GM19043 (cell line): ENCODE data around the gene TAS2R60.

Source experiments
- ATAC-seq: cut with Tn5 transposase; IDR thresholded peaks from one replicate; pipeline ENCODE4 v1.9.1; 2021; ENCODE audit warnings: low read depth; ENCODE audit not compliant: unreplicated experiment

TAS2R60 gene

DNA sequence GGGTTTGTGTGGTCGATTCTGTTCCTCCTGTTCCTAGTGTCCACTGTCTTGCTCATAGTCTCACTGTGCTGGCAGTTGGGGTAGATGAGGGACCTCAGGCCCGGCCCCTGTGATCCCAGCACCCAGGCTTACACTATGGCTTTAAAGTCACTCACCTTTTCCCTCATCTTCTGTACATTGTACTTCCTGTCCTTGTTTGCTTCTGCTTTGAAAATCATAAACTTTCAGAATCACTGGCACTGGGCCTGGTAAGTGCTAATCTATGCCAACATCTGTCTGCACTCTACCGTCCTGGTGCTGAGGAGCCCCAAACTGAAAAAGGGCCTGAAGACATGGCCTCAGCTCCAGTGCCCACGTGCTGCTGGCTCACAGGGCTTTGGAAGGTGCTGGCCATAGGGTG lies 5.7 kb upstream of the TAS2R60 start:
- ATAC-seq, result peak; percentile 32

DNA sequence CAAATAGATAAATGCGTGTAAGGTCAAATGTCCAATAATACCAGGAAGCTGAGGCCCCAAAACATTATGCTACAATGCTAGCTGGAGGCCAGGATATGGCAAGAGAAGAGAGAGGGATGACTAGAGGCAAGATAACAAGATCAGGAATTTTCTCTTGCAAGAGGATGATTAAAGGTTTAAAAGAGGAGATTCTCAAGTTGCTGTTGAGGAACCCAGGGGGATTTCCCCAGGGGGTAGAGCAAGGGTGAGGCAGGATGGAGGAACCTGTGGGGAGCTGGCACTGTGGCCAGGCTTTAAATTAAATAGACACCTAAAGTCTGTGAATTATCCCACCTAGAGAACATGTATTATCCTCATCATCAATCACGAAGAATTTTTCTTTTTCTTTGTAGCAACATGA lies 3.4 kb upstream of the TAS2R60 start:
- ATAC-seq, result no peak

DNA sequence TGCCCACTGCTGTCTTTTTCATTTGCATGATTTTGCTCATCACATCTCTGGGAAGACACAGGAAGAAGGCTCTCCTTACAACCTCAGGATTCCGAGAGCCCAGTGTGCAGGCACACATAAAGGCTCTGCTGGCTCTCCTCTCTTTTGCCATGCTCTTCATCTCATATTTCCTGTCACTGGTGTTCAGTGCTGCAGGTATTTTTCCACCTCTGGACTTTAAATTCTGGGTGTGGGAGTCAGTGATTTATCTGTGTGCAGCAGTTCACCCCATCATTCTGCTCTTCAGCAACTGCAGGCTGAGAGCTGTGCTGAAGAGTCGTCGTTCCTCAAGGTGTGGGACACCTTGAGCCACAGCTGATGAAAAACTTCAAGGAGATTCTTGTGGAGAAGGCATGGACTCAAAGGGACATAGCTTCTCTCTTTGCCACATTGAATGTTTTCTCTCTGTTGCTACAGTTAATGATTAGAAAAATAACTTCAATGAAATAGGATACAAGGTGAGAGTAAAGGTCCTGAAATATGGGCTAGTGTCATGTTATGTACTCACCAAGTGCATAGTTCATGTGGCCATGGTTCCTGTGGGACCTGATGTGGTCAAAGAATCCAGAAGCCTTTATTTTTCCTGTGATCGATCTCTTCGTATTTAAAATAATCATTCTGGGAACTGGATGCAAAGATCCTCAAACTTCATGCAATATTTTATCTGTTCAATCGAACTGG lies 970 bp downstream of the TAS2R60 start:
- ATAC-seq, result no peak

DNA sequence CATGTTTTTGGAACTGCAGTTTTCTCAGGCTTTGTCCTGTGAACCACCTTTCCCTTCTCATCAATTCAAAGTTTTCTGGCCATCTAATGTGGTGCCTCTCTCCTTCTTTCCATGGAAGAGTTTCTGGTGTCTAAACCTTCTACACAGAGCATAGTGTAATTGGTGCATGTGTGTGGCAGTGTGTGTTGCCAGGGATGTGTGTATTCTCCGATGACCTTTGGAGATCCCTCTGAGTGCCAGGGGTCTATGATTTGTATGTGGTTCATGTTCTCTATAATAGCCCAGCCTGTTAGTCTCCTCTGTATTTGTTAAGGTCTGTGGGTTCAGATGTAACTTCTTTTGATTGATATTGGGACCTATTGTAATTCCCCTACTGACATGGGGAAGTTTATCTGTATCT lies 1.5 kb downstream of the TAS2R60 start:
- no peak for ATAC-seq

DNA sequence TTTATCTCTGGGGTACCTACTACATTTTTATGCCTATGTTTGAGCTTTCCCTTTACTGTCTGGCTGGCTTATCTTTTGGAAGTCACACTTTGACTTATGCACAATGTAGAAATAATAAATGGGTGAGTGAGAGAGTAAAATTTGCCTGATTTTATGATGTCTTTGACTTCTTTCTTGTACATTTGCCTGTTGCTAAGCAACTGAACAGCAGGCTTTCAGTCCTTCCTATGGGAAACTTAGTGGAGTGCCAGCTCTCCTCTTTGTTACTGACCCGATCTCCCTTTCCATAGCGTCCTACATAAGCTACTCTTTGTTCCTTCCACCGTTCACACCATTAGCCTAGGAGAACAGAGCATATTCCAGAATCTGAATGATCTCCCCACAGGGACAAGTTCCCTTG lies 4.2 kb downstream of the TAS2R60 start:
- ATAC-seq, result no peak

DNA sequence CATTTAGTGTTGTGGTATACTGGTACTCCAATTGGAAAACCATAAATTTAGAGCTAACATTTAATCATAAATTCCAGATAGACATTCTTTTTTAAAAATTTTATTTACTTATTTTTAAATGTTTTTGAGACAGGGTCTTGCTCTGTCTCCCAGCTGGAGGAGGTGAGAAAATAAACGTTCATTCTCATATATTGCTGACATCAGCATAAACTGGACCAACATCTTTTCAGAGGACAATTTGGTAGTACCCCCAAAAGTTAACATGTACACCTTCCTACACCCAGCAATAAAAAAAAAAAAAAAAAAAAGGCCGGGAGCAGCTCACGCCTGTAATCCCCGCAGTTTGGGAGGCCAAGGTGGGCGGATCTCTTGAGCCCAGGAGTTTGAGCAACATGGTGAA lies 5.2 kb downstream of the TAS2R60 start:
- no peak for ATAC-seq

DNA sequence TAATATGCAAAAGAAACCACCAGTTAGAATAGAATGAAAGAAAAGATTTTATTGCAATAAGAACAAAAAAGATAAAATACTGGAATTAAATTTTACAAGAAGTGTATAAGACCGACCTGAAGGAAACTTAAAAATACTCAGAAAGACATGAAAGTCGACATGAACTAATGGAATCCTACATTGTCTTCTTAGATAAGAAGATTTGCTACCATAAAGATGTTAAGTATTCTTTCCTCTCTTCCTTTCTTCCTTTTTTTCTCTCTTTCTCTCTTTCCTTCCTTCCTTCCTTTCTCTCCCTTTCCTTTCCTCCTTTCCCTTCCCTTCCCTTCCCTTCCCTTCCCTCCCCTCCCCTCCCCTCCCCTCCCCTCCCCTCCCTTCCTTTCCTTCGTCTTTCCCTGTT lies 6.5 kb downstream of the TAS2R60 start:
- ATAC-seq, result no peak

DNA sequence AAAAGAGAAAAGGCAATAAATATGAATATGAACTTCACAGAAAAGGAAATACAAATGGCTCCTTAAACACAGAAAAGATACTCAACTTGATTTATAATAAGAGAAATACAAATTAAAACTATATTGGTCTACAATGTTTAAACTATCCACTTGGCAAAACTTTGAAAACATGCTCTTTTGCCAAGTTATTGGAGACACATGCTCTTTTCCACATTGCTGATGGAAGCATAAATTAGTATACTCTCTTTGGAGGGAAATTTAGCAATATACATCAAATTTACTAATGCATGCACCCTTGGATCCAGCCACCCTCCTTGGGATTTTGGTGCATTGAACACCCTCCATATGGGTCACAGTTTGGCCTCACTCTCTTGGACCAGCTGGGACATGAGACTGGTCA lies 7.9 kb downstream of the TAS2R60 start:
- ATAC-seq, result no peak

DNA sequence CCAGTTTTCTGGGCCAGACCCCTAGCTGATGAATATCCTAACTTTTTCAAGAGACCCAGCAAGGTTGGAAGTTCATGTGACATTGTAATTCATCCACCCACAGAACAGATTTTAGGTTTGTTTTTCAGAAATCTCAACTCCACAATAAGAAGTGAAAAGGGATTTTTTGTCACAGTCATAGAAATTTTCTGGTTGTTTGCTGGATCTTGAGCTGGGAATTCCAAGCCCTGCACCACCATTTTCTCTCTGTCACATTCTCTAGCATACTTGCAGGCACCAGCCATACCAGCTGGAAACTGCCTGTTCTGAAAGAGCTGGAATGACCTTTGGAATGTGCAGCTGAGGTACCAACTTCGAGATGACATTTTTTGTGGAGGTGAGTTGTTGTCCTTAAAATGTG lies 8.5 kb downstream of the TAS2R60 start:
- no peak for ATAC-seq

DNA sequence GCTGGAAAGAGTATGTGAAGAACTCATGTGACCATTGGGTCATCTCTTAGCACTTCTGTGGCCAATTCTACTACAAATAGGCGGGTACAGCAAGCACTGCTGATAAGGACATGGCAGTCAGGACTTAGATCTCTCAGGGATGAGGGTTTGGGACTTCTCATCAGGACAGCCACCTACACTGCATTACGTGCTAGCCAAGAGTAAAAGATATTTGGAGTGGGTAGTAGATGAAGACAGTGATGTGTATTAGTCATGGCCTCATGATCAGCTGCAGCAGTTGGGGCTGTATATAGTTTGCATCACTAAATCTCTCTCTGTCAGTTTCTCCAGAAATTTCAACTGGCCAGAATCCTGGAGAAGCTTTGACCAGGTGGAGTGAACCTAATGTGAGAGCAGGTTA lies 9.2 kb downstream of the TAS2R60 start:
- ATAC-seq, result no peak

DNA sequence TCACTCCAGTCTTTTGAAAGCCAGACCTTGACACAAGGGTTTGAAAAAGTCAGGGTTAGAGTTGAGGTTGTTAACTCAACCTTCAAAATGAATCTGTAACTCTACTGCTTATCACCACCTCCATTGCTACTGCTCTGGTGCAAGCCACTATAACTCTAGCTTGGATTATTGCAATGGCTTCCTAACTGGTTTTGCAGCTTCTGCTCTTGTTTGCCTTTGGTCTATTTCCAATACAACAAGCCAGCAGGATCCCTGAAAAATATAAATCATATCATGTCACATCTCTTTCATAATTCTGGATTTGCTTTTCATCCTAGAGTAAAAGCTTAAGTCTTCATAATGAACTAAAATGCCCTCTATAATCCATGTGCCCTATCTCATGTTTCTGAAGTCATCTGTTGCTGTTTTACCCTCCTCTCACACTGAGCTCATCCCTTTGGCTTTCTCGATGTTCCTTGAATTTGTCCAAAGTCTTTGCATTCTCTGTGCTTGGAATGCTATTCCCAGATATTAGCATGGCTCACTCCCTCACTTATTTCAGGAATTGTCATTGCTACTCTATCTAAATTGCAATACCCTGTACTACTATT lies 10.9 kb downstream of the TAS2R60 start:
- no peak for ATAC-seq

DNA sequence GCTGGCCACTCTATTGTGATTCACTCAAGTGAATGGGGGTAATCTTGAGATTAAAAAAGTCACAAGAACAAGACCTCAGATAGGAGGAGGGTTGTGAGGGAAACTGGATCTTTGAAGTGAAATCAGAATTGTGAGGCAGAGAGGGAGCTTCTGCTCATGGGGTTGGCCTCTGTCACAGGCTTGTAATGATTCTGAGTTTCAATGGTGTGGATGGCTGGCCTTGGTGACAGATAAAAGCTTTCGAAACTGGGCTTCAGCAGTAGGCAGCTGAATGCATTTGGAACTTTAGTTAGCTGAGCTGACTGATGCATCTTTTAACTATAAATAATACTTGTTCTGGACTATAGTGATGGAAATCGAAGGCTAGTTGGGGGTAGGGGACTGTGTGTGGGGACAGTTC lies 12.2 kb downstream of the TAS2R60 start:
- no peak for ATAC-seq

DNA sequence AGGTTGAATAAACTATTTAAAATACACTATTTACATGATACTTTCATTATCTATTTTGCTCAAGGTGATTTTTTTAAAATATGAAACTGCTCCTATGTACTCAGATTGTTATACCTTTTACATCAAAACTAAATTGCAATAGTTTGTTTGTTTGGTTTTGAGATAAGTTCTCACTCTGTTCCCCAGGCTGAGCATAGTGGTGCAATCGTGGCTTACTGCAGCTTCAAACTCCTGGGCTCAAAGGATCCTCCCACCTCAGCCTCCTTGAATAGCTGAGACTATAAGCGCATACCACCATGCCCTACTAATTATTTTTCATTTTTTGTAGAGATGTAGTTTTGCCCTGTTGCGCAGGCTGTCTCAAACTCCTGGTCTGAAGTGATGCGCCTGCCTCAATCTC lies 12.7 kb downstream of the TAS2R60 start:
- ATAC-seq, result no peak

DNA sequence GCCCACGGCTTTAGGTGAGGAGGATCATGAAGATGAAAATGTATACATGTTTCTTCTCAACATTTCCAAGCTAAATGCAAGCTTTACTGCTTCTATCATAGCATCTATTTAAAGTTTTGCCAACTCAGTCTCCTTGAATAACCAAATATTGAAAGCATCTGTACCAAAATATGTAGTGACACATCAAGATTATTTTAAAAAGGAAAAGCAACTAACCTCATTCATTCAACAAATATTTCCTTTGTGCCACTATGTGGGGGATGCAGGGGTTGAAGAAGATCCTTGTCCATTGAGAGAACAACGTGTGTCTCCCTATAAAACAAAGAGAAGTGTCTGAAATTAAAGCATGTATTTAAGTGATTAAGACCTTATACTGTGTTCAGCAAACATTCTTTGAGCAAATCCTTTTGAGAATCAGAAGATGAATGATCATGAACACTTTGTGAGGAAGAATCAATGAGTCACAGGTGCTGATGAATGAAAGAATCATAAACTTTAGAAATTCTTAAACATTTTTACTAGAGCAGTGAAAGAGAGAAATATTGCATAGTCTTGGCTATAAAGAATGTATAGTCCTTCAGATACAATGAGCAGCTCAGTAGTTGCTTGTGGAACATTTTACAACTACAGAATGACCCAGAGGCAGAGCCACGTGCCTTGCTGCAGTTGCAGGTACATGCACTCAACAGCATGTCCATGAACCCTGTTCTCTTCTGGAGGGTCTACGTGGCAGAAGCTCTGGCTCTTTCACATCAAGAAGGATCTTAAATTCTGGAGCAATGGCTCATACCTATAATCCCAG lies 13.9 kb downstream of the TAS2R60 start:
- no peak for ATAC-seq

DNA sequence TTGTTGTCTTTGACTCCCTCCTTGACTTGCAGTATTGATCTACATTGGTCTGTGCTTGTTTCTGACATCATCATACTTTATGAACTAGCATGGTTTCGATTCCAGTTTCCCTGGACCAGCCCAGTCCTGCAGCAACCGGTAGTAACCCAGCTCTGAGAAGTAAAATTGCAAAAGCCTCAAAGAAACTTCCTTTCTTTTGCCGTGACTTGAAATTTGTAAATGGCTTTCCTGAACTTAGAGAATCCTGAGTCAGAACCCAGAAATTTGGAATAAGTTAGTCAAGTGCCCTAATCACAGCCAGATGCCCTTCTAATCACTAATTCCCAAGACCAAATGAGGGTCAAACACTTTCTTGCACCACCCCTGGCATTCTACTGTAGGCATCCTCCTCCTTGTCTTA lies 15.0 kb downstream of the TAS2R60 start:
- ATAC-seq, result no peak

DNA sequence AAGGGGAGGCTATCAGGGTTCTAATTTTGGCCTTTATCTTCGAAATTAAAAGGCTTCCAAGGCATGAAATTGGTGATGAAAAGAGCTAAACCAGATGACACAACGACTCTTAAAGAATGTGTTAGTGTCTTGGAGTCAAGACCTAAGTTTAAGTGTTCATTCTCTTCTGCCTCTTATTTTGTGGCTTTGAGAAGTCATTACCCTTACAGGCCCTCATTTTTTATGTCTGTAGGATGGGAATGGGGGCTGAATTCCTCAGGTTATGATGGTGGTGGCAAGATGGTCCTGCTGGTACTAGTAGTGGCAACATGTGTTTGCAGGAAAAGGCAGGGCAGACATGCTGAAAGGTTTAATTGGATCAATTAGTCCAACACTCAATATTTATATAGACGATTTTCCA lies 15.4 kb downstream of the TAS2R60 start:
- no peak for ATAC-seq

DNA sequence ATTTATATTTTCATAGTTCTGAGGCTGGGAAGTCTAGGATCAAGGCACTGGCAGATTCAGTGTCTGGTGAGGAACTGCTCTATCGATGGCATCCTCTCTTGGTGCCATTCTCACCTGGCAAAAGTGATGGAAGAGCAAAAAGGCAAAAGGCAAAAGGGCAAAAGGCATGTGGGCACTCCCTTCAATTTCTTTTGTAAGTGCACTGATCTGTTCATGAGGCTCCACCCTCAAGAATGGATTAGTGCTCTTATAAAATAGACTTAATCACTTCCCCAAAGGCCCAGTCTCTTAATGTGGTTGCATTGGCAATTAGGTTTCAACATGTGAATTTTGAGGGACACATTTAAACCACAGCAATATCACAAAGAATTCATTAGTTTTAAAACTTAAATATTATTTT lies 16.1 kb downstream of the TAS2R60 start:
- no peak for ATAC-seq

DNA sequence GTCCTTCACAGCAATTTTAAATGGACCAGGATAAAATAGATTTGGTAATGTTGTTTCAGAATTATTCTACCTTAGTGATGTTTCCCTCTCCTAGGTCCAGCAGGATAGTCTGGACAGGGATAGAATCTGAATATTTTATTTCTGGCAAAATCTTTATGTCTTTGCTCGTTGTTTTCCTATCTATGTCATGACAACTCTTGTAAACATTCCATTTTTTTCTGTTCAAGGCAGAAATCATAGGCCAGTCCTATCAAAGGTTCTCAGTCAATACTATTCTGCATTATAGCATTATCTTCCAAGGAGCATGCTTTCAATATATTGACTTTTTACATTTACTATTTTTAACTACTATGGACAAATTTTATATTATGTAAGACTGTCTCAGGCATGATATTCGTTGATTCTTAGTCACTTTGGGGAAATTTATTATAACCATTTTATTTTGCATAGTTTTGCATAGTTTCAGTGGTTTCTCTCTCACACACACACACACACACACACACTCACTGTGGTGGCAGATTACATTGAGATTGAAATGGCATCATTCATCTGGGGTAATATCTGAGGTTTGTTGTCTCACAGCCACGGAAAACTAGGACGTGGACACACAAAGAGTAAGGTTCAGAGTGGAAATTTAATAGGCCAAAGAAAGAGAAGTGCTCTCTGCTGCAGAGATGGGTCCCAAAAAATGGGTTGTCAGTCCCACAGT lies 17.2 kb downstream of the TAS2R60 start:
- no peak for ATAC-seq

DNA sequence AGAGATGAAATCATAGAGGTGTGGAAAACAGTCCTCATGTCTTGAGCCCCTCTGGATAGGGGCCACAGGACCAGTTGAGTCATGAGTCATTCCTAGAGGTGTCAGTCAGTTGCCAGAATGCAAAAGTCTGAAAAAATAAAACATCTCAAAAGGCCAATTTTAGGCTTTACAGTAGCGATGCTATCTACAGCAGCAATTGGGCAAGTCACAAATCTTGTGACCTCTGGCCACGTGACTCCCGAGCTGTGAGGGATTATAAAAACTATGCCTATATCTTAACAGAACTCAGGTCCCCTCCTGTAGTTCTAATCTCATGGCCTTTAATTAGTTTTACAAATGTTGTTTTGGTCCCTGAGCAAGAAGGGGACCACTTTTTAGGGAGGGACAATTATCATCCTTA lies 18.8 kb downstream of the TAS2R60 start:
- ATAC-seq, result no peak

DNA sequence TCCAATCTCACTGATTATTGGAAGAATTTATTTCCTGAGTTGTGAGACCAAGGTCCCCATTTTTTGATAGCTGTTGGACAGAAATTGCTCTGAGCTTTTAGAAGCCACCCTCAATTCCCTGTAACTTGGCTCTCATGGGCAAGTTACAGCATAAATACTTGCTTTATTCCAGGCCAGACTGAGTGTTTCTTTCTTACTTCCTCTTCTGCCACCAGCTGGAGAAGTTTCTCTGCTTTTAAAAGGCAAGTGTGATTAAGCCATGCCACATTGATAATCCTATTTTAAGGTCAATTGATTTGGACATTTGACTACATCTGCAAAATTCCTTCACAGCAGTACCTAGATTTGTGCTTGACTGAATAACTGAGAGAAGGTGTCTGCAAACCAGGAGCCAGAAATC lies 20.3 kb downstream of the TAS2R60 start:
- no peak for ATAC-seq

DNA sequence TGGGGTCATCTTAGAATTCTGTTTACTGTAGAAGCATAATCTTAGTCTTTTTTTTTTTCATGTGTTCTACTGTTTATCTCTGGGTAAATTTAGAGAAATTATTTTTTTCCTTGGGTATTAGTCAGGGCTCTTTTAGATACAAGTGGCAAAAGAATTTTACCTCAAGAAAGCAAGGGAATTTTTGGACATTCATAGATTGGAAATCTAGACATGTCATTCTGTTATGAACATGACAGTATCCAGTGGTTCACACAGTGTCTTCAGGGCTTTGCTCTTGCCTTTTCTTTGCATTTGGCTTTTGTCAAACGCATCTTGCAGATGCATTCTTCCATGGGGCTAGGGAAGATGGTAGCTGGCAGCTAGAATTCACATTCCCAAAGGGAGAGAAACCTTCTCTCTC lies 20.7 kb downstream of the TAS2R60 start:
- ATAC-seq, result no peak
